HEK293T (cell line): ENCODE data around the gene CRTC2.

Source experiments
- BHLHE40 ChIP-seq: fragments of 450-650 bp; IDR thresholded peaks from 2 replicates; pipeline ENCODE4 v1.6.1; 2016; ENCODE audit warnings: mild to moderate bottlenecking, moderate library complexity, borderline replicate concordance
- CTBP1 ChIP-seq: fragments of 450-650 bp; IDR thresholded peaks from 2 replicates; pipeline ENCODE4 v1.6.1; 2016; ENCODE audit warnings: borderline replicate concordance
- ELF4 ChIP-seq: fragments of 450-650 bp; IDR thresholded peaks from 2 replicates; pipeline ENCODE4 v1.6.1; 2017; ENCODE audit warnings: antibody characterized with exemption
- ZNF384 ChIP-seq: fragments of 450-650 bp; IDR thresholded peaks from 2 replicates; pipeline ENCODE4 v1.6.1; 2016

GRCh38 chr1:153919876-153920852 is 38.2 kb downstream of the CRTC2 start:
- TF ChIP-seq BHLHE40 (no peak), ELF4 (no peak), ZNF384 (no peak), CTBP1 (no peak)
